GM18505 (cell line): Measurements from ENCODE around the gene USP10.

Experiments
- ATAC-seq: cut with Tn5 transposase; IDR thresholded peaks from one replicate; pipeline ENCODE4 v1.9.1; 2021; ENCODE audit not compliant: unreplicated experiment
- POLR2A ChIP-seq: IDR thresholded peaks from 4 replicates; pipeline ENCODE4 v1.6.1; 2011; ENCODE audit warnings: borderline replicate concordance; ENCODE audit not compliant: insufficient read depth, insufficient read length; ENCODE audit errors: extremely low read depth

Gene USP10

DNA sequence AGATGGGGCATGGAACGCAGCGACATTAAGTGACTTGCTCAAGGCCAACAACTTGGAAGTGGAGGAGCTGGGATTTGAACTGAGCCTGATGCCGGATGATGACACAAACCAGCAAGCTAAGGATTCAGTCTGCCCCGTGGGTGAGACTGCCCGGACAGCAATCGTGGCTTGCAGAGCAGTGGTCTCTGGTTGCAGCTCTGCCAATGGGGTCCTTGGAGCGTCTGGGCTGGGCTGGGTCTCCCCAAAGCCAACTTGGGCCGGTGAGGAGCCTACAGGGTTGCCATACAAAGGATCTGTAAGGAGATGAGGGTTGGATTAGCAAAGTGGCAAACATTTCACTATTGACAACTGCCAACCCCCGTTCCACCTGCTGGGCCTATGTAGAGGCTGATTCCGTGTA is 117.4 kb downstream of the USP10 start:
- TF ChIP-seq POLR2A, result no peak
- no peak for ATAC-seq

DNA sequence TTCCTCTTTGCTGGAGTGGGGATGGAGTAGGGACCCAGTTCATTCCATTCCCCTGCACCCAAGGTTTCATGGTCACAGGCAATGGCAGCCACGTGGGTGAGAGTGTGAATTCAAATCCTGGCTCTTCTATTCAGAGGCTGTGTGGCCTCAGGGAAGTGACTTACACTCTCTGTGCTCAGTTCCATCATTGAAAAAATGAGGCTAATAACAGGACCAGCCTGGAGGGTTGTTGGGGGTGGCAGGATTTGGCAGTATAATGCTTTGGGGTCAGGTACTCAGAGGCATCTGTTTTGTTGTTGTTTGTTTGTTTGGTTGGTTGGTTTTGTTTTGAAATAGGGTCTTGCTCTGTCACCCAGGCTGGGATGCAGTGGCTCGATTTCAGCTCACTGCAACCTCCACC is 117.8 kb downstream of the USP10 start:
- TF ChIP-seq POLR2A, result no peak
- ATAC-seq, result no peak

DNA sequence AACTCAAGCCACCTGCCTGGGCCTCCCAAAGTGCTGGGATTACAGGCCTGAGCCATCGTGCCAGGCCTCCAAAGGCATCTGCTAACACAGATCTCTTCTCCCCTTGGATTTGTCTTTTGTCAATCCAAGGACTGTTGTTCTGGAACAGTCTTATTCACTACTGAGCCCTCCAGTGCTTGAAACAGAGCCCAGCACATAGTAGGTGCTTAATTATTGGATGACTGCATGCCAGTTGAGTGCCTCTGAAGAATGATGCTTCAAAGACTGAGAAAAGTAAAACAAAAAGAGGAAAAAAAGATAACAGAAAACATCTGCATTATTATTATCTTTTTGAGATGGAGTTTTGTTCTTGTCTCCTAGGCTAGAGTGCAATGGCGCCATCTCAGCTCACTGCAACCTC is 118.3 kb downstream of the USP10 start:
- no peak for TF ChIP-seq POLR2A
- ATAC-seq, result no peak

DNA sequence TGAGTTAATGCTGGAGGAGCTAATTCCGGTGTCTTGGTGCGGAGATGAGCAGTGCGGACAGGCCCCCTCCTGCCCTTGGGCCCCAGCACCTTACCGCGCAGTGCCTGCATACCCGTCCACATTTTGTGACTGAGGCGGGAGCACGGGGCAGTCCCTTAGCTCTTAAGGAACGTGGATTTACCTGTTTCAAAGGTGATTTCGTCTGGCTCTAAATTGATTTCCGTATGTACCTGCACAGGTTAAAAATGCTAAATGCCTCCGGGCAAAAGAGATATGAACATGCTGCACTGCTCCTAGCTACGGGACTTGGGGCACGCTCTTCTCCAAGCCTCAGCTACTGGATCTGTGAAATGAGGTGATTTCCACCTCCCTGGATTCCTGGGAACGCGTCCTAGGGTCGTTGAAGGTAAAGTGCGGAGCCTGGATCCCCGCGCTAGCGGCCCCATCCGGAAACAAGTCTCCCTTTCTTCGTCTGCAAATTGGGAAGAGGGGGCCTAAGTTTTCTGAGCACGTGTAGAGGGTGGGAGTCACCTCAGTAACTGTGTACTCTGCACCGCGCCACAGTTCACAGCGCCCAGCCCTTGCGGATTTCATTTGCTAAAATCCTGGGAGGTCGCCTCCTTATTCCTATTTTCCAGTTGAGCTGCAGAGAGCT is 119.3 kb downstream of the USP10 start:
- no peak for TF ChIP-seq POLR2A
- no peak for ATAC-seq

DNA sequence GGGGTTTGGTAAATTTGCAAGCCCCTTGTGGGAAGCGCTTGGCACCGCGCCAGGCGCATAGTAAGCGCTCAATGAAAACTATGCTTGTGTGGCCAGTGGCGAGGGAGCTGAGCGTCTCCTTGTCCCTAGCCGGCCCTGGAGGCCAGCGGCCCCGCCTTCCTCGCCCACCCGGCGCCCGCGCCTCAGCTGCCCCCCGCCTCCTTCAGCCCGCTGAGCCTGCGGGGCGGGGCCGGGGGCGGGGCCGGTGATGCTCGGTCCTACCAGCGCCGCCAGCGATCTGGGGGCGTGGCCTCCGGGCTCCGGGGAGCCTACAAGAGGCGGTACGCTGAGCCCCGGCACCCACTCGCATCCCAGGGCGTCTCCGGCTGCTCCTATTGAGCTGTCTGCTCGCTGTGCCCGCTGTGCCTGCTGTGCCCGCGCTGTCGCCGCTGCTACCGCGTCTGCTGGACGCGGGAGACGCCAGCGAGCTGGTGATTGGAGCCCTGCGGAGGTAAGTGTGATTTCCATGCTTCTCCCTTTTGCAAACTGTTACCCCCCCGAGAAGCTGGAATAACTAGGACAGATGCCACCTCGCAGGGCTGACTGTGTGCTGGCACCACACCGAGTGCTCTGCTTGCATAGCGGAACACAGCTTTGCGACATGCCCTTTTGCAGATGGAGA is 120.0 kb downstream of the USP10 start, which contains the start of gene CRISPLD2:
Gene CRISPLD2 (plus strand): TSS at position 342 of the 661 bp plus-strand sequence. CDS start 18,511 bp downstream, outside the sequence.
- no peak for ATAC-seq
- no peak for TF ChIP-seq POLR2A

DNA sequence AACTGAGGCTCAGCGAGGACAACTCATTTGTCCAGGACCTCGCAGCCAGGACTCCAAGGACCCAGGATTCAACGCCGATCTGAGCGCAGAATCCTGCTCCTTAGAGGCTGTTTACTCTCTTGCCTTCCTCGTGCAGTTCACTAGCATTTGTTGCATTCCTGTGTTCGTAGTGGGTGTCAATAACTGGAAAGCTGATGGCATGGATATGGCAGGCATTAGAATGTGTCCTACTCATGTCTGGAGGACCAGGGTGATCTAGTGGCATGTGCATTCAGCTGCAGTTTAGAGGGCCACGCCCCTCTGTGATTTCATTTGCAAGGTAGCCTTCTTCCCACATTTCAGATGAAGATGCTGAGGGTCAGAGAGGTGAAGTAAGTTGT is 120.5 kb downstream of the USP10 start:
- ATAC-seq, result no peak
- TF ChIP-seq POLR2A, result no peak

DNA sequence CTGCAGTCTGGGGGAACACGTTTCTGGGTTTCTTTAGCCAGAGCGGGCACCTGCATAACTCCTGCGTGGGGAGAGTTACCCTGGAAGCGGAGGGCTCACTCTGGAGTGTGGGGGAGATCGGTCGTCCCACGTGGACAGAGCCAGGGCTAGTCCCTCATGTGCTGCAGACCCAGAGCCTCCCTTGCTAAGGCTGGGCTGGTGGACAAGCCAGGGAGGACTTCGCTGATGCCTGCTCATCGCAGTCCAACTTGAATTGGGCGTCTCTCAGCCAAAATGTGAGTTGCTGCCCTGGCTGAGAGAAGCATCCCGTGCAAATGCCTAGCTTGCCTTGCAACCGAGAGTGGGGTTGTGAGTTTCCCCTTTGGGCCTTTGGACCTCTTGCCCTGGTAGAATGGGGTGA is 121.0 kb downstream of the USP10 start:
- no peak for TF ChIP-seq POLR2A
- ATAC-seq, result no peak

DNA sequence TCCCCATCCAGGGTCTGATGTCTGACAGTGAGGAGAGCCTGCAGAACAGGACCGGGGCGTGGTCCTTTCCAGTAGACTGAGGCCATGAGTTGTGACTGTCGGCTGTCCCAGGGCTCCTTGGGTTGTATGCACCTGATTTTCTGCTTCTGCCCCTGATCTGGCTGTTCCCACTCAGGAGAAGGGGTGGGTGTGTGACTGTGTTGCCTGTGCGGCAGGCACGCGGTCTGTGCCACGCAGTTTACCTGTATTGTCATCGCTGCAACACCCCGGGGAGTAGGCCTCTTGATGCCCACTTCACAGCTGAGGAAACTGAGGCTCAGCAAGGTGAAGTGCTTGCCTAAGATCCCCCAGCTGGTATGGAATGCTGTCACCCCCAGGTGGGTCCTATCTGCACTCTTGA is 121.4 kb downstream of the USP10 start:
- ATAC-seq, result no peak
- no peak for TF ChIP-seq POLR2A

DNA sequence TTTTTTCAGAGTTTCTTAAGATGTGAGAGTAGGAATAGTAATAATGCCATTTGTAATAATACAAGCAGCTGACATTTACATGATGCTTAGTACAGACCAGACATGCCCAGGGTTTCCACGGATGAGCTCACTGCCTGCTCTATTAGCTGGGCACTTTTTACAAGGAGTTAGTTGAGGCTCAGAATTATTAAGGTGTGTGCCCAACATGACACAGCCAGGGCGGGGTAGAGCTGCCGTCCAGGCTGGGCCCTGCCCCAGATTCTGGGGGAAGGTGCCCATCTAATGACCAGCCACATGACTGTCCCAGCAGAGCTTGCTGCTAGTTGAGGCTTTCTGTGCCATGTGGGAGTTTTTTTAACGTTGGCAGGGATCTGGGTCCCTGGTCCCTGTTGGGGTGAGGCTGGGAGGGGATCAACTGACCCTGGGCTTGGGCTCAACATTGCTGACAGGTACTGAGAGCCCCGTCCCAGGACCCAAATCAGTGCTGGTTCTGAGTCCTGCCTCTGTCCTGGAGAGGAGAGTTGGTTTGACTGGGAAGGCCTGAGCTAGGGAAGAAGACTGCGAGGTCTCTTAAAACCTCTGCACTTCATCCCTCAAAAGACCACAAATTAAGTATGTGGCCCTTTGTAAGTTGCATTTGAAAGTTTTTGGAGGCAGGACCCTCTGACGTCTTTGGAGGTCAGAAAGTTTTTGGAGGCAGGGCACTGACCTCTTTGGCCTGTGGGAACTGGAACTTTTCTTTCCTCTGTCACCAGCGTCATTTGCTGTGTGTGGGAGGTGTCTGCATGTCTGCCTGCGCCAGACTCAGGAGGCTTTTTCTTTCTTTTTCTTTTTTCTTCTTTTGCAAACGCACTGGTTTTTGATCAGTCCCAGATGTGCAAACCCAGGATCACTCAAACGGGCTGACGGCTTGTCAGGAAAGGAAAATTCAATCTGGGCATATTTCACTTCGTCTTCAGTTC is 122.2 kb downstream of the USP10 start:
- no peak for ATAC-seq
- TF ChIP-seq POLR2A, result no peak

DNA sequence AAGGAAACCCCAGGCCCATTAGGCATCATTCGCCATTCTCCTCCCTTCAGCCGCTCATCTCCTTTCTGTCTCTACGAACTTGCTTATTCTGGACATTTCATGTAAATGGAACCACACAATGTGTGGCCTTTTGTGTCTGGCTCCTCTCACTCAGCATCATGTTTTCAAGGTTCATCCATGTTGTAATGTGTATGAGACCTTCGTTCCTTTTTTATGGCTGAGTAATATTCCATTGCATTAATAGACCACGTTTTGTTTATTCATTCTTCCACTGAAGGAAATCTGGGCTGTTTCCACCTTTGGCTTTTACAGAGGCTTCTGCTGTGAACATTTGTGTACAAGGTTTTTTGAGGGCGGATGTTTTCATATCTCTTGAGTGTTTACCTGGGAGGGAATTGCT is 123.2 kb downstream of the USP10 start:
- no peak for ATAC-seq
- TF ChIP-seq POLR2A, result no peak

DNA sequence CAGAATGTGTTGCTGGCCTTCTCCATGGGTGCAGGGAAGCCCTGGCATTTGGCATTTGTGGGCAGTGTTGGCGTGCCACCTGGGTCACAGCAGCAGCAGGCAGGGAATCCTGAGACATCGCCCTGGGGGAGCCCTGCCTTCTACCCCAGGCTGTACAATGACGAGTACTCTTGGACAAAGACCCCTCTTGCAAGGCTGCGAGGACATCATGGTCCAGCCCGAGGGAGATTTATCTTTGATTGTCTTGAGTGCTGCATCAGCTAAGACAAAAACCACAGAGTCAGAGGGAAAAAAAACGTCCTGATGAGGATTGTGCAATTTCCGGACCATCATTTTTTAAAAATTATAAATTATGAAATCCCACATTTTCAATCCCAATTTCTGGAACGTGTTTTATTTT is 123.7 kb downstream of the USP10 start:
- TF ChIP-seq POLR2A, result no peak
- ATAC-seq, result no peak

DNA sequence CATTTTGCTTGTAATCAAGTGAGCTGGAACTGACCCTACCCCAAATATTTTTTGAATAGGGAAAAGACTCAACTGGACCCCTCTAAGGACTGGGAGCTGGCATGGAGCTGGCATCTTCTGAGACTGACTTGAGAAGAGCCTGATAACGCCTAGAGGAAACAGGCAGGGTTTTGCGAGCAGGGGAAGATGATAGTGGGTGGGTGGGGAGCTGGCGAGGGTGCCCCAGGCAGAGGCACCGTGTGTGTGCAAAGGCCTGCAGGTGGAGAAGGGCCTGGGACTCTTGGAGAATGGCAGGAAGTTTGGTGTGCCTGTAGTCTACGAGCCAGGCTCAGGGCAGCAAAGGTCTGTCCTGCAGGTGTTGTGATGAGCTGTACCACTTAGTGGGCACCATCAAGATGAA is 124.1 kb downstream of the USP10 start:
- no peak for ATAC-seq
- no peak for TF ChIP-seq POLR2A

DNA sequence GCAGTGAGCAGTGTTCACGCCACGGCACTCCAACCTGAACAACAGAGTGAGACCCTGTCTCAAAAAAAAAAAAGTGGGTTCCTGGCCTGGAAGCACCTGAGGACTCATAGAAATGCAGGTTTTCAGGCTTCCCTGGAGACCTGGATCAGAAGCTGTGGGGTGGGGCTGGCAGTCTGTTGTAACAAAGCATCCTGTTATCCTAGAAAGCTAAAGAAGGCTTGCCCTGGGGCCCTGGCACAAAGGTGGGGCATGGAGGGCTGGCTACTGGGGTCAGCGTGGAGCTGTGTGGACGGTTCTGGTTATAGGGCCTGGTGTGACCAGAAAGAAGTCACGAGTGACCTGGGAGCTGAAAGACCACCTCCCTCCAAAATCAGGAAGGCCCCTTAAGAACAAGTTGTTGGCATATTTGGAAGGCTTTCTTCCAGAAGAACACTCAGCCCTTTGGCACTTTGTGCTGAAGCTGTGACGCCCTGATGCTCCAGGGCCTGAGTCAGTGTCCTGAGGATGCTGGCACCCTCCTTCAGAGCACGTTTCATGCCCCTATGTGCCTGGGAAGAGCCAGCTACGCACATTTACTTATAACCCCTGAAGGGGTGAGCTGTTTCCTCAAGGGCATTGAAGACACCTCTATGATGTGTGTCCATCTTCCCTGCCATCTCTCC is 126.2 kb downstream of the USP10 start:
- no peak for TF ChIP-seq POLR2A
- no peak for ATAC-seq
